HepG2 (cell line): ENCODE measurements around the gene PCNX1. TPM values are rescaled to one million over a fixed set of nuclear protein-coding genes. Genes with fewer than 3 reads are reported as not detected.

Experiments used
- ATAC-seq: fragments of 200-7000 bp; cut with Tn5 transposase; 3 replicates; pipeline ENCODE4 v1.9.1; 2020; ENCODE audit warnings: mild to moderate bottlenecking, moderate library complexity
- BruUV-seq: library from RNA; stranded (reverse); fragments of 400-500 nt; replicated peaks from 2 replicates; lab custom pipeline; 2021; lab: Mats Ljungman, UMichigan
- CTCF ChIA-PET: fragments of 300-600 bp; formaldehyde crosslinking; extraction: SDS; loops from one replicate; lab custom pipeline; 2021; ENCODE audit warnings: low total read pairs, inconsistent platforms, low intra/inter-chr PET ratio; lab: Yijun Ruan, JAX
- POLR2A ChIA-PET: fragments of 350-600 bp; sonication (Branson Sonifier 250); formaldehyde crosslinking; loops from one replicate; lab custom pipeline; 2020; ENCODE audit warnings: antibody characterized with exemption, inconsistent platforms; lab: Yijun Ruan, JAX
- DNase-seq: peaks from one replicate; pipeline ENCODE4 v3.0.0-alpha.2; 2015; ENCODE audit warnings: low spot score
- FAIRE-seq: peaks from 3 replicates; lab custom pipeline; 2011; peaks lifted over from hg19 to GRCh38; lab: Jason Lieb, UNC
- H2AFZ ChIP-seq: one replicate; pipeline ENCODE4 v1.6.1; 2011; ENCODE audit warnings: low read length, inconsistent platforms
- H3K27ac ChIP-seq: fragments of 300-600 bp; 3 replicates; pipeline ENCODE4 v1.8.0; 2011; ENCODE audit warnings: mixed run types, mild to moderate bottlenecking, mixed read lengths, low read length, inconsistent platforms; ENCODE audit not compliant: insufficient read depth; ENCODE audit errors: extremely low read length
- H3K27me3 ChIP-seq, 2 experiments: fragments of 200-600 bp in 1 of 2; 2 replicates in 1 of 2; 3 replicates in 1 of 2; pipeline versions ENCODE4 v1.6.0 to v1.8.0; 2011; ENCODE audit warnings: low read length in 2 of 2, mild to moderate bottlenecking in 2 of 2, moderate library complexity in 2 of 2, inconsistent platforms in 1 of 2; ENCODE audit not compliant: insufficient read depth in 2 of 2, control insufficient read depth in 1 of 2
- H3K36me3 ChIP-seq, 2 experiments: fragments of 200-600 bp in 1 of 2; replicated peaks in 1 of 2; 2 replicates in 1 of 2; 3 replicates in 1 of 2; pipeline versions ENCODE4 v1.5.1 to v1.8.0; 2011; ENCODE audit warnings: low read length in 2 of 2, inconsistent platforms in 1 of 2; ENCODE audit not compliant: insufficient read depth in 2 of 2, control insufficient read depth in 1 of 2
- H3K4me1 ChIP-seq: 2 replicates; pipeline ENCODE4 v1.5.1; 2012; ENCODE audit warnings: low read length, inconsistent platforms; ENCODE audit not compliant: insufficient read depth
- H3K4me2 ChIP-seq: 2 replicates; pipeline ENCODE4 v1.6.0; 2011; ENCODE audit warnings: low read depth, low read length, inconsistent platforms
- H3K4me3 ChIP-seq, 3 experiments: fragments of 200-600 bp in 1 of 3; sonication (generic), shearing (Covaris generic) in 1 of 3; replicated peaks in 1 of 3; 2 replicates each; pipeline ENCODE4 v1.5.1; 2011 to 2016; ENCODE audit warnings: low read length in 3 of 3, inconsistent platforms in 2 of 3, low read depth in 2 of 3, mild to moderate bottlenecking in 2 of 3, control low read depth in 1 of 3, mixed read lengths in 1 of 3; ENCODE audit not compliant: insufficient read depth in 1 of 3
- H3K79me2 ChIP-seq: one replicate; pipeline ENCODE4 v1.6.1; 2011; ENCODE audit warnings: low read length, inconsistent platforms; ENCODE audit not compliant: insufficient read depth
- H3K9ac ChIP-seq: 2 replicates; pipeline ENCODE4 v1.6.0; 2011; ENCODE audit warnings: mild to moderate bottlenecking, low read depth, low read length, inconsistent platforms; ENCODE audit not compliant: insufficient read depth
- H3K9me3 ChIP-seq: 2 replicates; pipeline ENCODE4 v1.5.1; 2012; ENCODE audit warnings: mild to moderate bottlenecking, low read length
- H4K20me1 ChIP-seq: 2 replicates; pipeline ENCODE4 v1.6.0; 2011; ENCODE audit warnings: inconsistent platforms, mild to moderate bottlenecking, low read length, moderate library complexity; ENCODE audit not compliant: insufficient read depth
- BCL6 ChIP-seq: IDR thresholded peaks from 2 replicates; pipeline ENCODE4 v1.6.1; 2016; ENCODE audit warnings: missing genetic modification reagents, missing compliant biosample characterization
- CEBPG ChIP-seq: IDR thresholded peaks from 2 replicates; pipeline ENCODE4 v1.6.1; 2016
- EEA1 ChIP-seq: sonication (generic); formaldehyde crosslinking; IDR thresholded peaks from 2 replicates; pipeline ENCODE4 v1.5.1; 2020; ENCODE audit warnings: mild to moderate bottlenecking, missing genetic modification reagents, borderline replicate concordance
- EHMT2 ChIP-seq: fragments of 200-600 bp; sonication (generic); IDR thresholded peaks from 2 replicates; pipeline ENCODE4 v1.7.0; 2017; ENCODE audit warnings: antibody characterized with exemption, low read depth, low read length, borderline replicate concordance
- KDM4B ChIP-seq: sonication (generic); formaldehyde crosslinking; IDR thresholded peaks from 2 replicates; pipeline ENCODE4 v1.4.0; 2020; ENCODE audit warnings: missing genetic modification reagents
- KDM5A ChIP-seq: fragments of 200-600 bp; sonication (generic); IDR thresholded peaks from 2 replicates; pipeline ENCODE4 v1.7.0; 2018; ENCODE audit warnings: antibody characterized with exemption, mild to moderate bottlenecking, low read length, borderline replicate concordance
- MAFF ChIP-seq: IDR thresholded peaks from 2 replicates; pipeline ENCODE4 v1.6.1; 2011; ENCODE audit warnings: low read depth, low read length, improper control_type of control experiment
- MEIS1 ChIP-seq: sonication (generic); formaldehyde crosslinking; IDR thresholded peaks from 2 replicates; pipeline ENCODE4 v1.9.0; 2021; ENCODE audit warnings: mild to moderate bottlenecking, missing genetic modification reagents, moderate library complexity, borderline replicate concordance
- PATZ1 ChIP-seq: sonication (generic); formaldehyde crosslinking; IDR thresholded peaks from 2 replicates; pipeline ENCODE4 v1.4.0; 2020; ENCODE audit warnings: missing genetic modification reagents
- PCBP2 ChIP-seq: fragments of 200-400 bp; formaldehyde crosslinking; optimal IDR thresholded peaks from 2 replicates; pipeline ENCODE3; 2018; ENCODE audit warnings: low read length, low read depth; ENCODE audit not compliant: poor library complexity, severe bottlenecking
- RAD21 ChIP-seq: fragments of 450-650 bp; formaldehyde crosslinking; IDR thresholded peaks from 2 replicates; pipeline ENCODE4 v1.5.0; 2020; ENCODE audit warnings: mild to moderate bottlenecking
- SAP130 ChIP-seq: IDR thresholded peaks from 2 replicates; pipeline ENCODE4 v1.6.1; 2016; ENCODE audit warnings: low read depth
- SMC3 ChIP-seq: IDR thresholded peaks from 2 replicates; pipeline ENCODE4 v1.6.1; 2011; ENCODE audit warnings: low read length, improper control_type of control experiment
- STAG1 ChIP-seq: sonication (generic); formaldehyde crosslinking; IDR thresholded peaks from 2 replicates; pipeline ENCODE4 v1.4.0; 2020; ENCODE audit warnings: missing genetic modification reagents
- ZBTB8A ChIP-seq: sonication (generic); formaldehyde crosslinking; IDR thresholded peaks from 2 replicates; pipeline ENCODE4 v1.4.0; 2020; ENCODE audit warnings: mild to moderate bottlenecking, low read depth, missing genetic modification reagents, borderline replicate concordance
- ZKSCAN1 ChIP-seq: fragments of 150-350 bp; IDR thresholded peaks from 2 replicates; pipeline ENCODE4 v1.6.1; 2014; ENCODE audit warnings: low read length
- ZNF362 ChIP-seq: sonication (generic); formaldehyde crosslinking; IDR thresholded peaks from 2 replicates; pipeline ENCODE4 v1.4.0; 2020; ENCODE audit warnings: missing genetic modification reagents, mild to moderate bottlenecking, borderline replicate concordance
- ZNF441 ChIP-seq: sonication (generic); formaldehyde crosslinking; IDR thresholded peaks from 2 replicates; pipeline ENCODE4 v1.7.0; 2021; ENCODE audit warnings: missing genetic modification reagents, borderline replicate concordance
- ZNF605 ChIP-seq: sonication (generic); formaldehyde crosslinking; IDR thresholded peaks from 2 replicates; pipeline ENCODE4 v1.8.0; 2022; ENCODE audit warnings: mild to moderate bottlenecking, missing genetic modification reagents
- ZNF891 ChIP-seq: sonication (generic); formaldehyde crosslinking; IDR thresholded peaks from 2 replicates; pipeline ENCODE4 v1.5.0; 2020; ENCODE audit warnings: mild to moderate bottlenecking, missing genetic modification reagents
- WGBS: methylation state at CpG from one replicate; pipeline ENCODE4 v1.1.6; 2017; ENCODE audit warnings: low lambda C conversion rate; 5-methylcytosine and 5-hydroxymethylcytosine counted together
- in situ Hi-C: cut with HindIII; loops from 2 replicates; pipeline ENCODE4 v1.10.0; 2017; ENCODE audit warnings: low pct_unique_long_range_greater_than_20kb; ENCODE audit not compliant: extremely low pct_ligation_motif_present
- intact Hi-C: fragments of 100-400 bp; cut with micrococcal nuclease; formaldehyde crosslinking; loops from one replicate; pipeline ENCODE4 v1.10.0; 2022; ENCODE audit not compliant: unreplicated experiment
- polyA plus RNA-seq, 8 experiments: library from polyadenylated mRNA; depleted of rRNA in 3 of 8; stranded (reverse) in 7 of 8; unstranded in 1 of 8; fragments of >200 nt; fragmentation: Illumina TruSeq in 4 of 8; extraction: Trizol in 4 of 8; gene quantifications; 2 replicates each; pipeline versions ENCODE4 v1.2.1 to v1.2.3, GENCODE V29; 2011 to 2016; ENCODE audit warnings: low read depth in 4 of 8, missing spikeins in 1 of 8, mixed read lengths in 1 of 8; ENCODE audit not compliant: insufficient read depth in 1 of 8
- total RNA-seq, 5 experiments: library from RNA; depleted of rRNA; stranded (reverse); fragments of >200 nt; fragmentation: Illumina TruSeq; extraction: Trizol; gene quantifications; 2 replicates each; pipeline ENCODE4 v1.2.3, GENCODE V29; 2016; ENCODE audit warnings: low read depth in 1 of 5

Gene PCNX1
- total and polyA plus RNA-seq, 2 of the 13 experiments (the other 11 are each of a cell fraction or from before 2014, with no cell fraction given): 24.9 to 30.3 TPM

- TF ChIP-seq ZKSCAN1 (no peak), ZNF605 (no peak), MEIS1 (CRISPR knock-in tag) (no peak), KDM5A (no peak)
Measured at GRCh38 chr14:70954068-70954467, 46.8 kb downstream of the PCNX1 start (continued).

DNA sequence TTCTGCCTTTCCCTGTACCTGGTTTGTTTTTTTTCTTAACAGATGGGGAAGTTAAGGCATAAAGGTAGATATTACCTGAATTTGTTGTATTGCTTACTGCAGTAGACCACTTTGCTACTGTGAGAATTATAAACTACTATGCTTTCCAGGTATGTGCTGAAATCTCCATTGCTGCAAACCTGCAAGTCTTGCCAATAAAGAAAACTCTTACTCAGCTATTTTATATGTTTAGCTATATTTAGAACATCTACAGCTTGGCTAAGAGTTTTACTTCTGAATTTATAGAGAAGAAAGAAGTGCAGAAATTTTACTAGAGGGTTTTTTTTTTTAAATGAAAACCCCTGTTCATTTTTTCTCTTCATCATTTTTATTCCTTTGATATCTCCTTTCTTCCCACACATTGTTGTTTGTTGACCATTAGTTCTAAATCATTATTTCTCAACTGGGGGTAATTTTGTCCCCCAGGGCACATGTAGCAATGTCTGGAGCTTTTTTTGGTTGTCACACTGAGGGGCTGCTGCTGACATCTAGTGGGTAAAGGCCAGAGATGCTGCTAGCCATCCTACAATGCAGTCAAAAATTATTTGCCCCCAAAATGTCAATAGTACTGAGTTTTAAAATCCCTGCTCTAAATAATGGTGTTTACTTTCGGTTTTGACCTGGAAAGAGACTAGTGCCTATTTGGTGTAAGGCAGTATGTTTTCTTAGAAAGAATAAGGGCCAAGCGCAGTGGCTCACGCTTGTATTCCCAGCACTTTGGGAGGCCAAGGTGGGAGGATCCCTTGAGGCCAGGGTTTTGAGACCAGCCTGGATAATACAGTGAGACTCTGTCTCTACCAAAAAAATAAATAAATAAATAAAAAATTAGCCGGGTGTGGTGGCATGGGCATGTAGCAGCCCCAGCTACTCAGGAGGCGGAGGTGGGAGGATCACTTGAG is 48.6 kb downstream of the PCNX1 start:
- ATAC-seq (peak; percentile 71), DNase-seq (peak; percentile 29), FAIRE-seq (no peak)
- Histone ChIP-seq H2AFZ (no peak overlapping the region), H3K79me2 (peaks cover 6% of the 10 kb centered on the region), H3K9ac (no peak overlapping the region), H3K4me1 (no peaks in the 10 kb centered on the region), H3K9me3 (no peaks in the 10 kb centered on the region), H3K36me3 (no peaks in the 10 kb centered on the region; a peak in 2 of 5 replicates), H4K20me1 (0 out of 2 replicates have a peak, but pooled peaks cover 2% of the 10 kb centered on the region), H3K4me2 (no peak overlapping the region), H3K27ac (no peak overlapping the region), H3K4me3 (no peak overlapping the region), H3K27me3 (no peaks in the 10 kb centered on the region)
- intact Hi-C loops (loop anchor here (1.0 kb wide), 2 partner anchors 49 to 139 kb away; partner anchors contain the start of gene PCNX1), in situ Hi-C loops (loop anchor here (10.0 to 25.0 kb wide), 2 partner anchors 131 to 344 kb away; partner anchors contain the start of gene MED6)
- ChIA-PET POLR2A (interaction anchor here (0.6 to 0.7 kb wide), 2 partner anchors 13 to 49 kb away, joined by 3 to 5 read pairs; partner anchors contain the start of gene PCNX1), CTCF (interaction anchor here (1.1 to 1.8 kb wide), 4 partner anchors 48 to 334 kb away, joined by 3 to 9 read pairs (median 4); partner anchors contain the start of gene PCNX1)
- WGBS: 79% methylated on average over 5 of the region's 5 CpGs
- BruUV-seq: no TSS peak
- TF ChIP-seq SMC3 (peak; percentile 59), KDM4B (CRISPR knock-in tag) (no peak), RAD21 (CRISPR knock-in tag) (peak; percentile 62; the same call in 1 of the 2 replicates), CEBPG (peak; percentile 44), MAFF (peak; percentile 83), EHMT2 (no peak), ZNF891 (CRISPR knock-in tag) (no peak), PCBP2 (no peak), ZNF362 (CRISPR knock-in tag) (0 out of 2 replicates have a peak, but pooled peaks have one; percentile 20), EEA1 (CRISPR knock-in tag) (no peak), STAG1 (CRISPR knock-in tag) (peak; percentile 77), ZBTB8A (no peak), ZNF441 (CRISPR knock-in tag) (no peak), BCL6 (peak; percentile 62), SAP130 (CRISPR knock-in tag) (peak; percentile 31; the same call in 1 of the 2 replicates), PATZ1 (CRISPR knock-in tag) (peak; percentile 40; the same call in 1 of the 2 replicates)
